ENCODE data around the gene RYR2. TPM values are rescaled to one million over a fixed set of nuclear protein-coding genes. Genes with fewer than 3 reads are reported as not detected.

The RYR2 gene
- total RNA-seq, 1 experiment from 2014 or later: 3.4 TPM

- no peaks in the 10 kb centered on the region for H3K9me3 Mint-ChIP-seq
- TF ChIP-seq, protein P1, sequence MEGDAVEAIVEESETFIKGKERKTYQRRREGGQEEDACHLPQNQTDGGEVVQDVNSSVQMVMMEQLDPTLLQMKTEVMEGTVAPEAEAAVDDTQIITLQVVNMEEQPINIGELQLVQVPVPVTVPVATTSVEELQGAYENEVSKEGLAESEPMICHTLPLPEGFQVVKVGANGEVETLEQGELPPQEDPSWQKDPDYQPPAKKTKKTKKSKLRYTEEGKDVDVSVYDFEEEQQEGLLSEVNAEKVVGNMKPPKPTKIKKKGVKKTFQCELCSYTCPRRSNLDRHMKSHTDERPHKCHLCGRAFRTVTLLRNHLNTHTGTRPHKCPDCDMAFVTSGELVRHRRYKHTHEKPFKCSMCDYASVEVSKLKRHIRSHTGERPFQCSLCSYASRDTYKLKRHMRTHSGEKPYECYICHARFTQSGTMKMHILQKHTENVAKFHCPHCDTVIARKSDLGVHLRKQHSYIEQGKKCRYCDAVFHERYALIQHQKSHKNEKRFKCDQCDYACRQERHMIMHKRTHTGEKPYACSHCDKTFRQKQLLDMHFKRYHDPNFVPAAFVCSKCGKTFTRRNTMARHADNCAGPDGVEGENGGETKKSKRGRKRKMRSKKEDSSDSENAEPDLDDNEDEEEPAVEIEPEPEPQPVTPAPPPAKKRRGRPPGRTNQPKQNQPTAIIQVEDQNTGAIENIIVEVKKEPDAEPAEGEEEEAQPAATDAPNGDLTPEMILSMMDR (conservative IDR thresholded peaks at IDR 0.05): no peak
- H3K79me1 ChIP-seq (ENCODE audit: insufficient read depth, low read depth, low read length, poor library complexity, severe bottlenecking): no peaks in the 10 kb centered on the region
Observed at GRCh38 chr1:237384213-237384612, 342.2 kb downstream of the RYR2 start.

More at GRCh38 chr1:237384213-237384612, 342.2 kb downstream of the RYR2 start:
- no peaks in the 10 kb centered on the region for H3K79me2 ChIP-seq (ENCODE audit: insufficient read depth, low read length)
- Mint-ChIP-seq H3K4me3 (no peak overlapping the region), H3K27ac (peak overlapping the region in 1 of 3 experiments; percentile 3; a peak in 1 of 7 replicates), H3K4me1 (peaks cover 3% of the 10 kb centered on the region in 2 experiments; a peak in 2 of 4 replicates), H3K36me3 (ENCODE audit: insufficient read depth in 1 of 3, low read depth in 3 of 3) (no peaks in the 10 kb centered on the region), H3K27me3 (ENCODE audit: low read depth) (no peaks in the 10 kb centered on the region)
- no peaks in the 10 kb centered on the region for H3K4me1 ChIP-seq (ENCODE audit: insufficient read depth, low read length)
- no peaks in the 10 kb centered on the region for H3K9me3 ChIP-seq (ENCODE audit: control insufficient read depth, low read depth, low read length)
- H2AK5ac ChIP-seq (ENCODE audit: insufficient read length, low read length): no peak overlapping the region
- no peaks in the 10 kb centered on the region for H3K27me3 ChIP-seq (ENCODE audit: insufficient read depth, low read length)
- no peak overlapping the region for H3K18ac ChIP-seq (ENCODE audit: insufficient read length, low read depth, low read length)
- H2AFZ ChIP-seq (ENCODE audit: low read length): no peak overlapping the region
- H3K14ac ChIP-seq (ENCODE audit: insufficient read depth, low read length): no peak overlapping the region
- H3K23ac ChIP-seq (ENCODE audit: insufficient read length, low read depth, low read length): no peak overlapping the region
- H3K4ac ChIP-seq (ENCODE audit: low read depth, low read length): no peak overlapping the region
- peak overlapping the region; percentile 15 for H2BK12ac ChIP-seq (ENCODE audit: insufficient read length, low read depth, low read length)
- H4K5ac ChIP-seq (ENCODE audit: insufficient read length, low read depth, low read length): no peak overlapping the region
- no peak overlapping the region for H4K91ac ChIP-seq (ENCODE audit: insufficient read length, low read depth, low read length)
- no peak overlapping the region for H3K27ac ChIP-seq (ENCODE audit: insufficient read length, low read depth, low read length)
- no peak overlapping the region for H3T11ph ChIP-seq (ENCODE audit: low read length)
- no CpG with 5 or more reads among the region's 6 CpGs for WGBS (ENCODE audit: extremely low coverage, insufficient read length, low lambda C conversion rate)
- no peak overlapping the region for H3K56ac ChIP-seq (ENCODE audit: insufficient read length, low read depth, low read length)
- H2BK20ac ChIP-seq (ENCODE audit: low read depth, low read length, poor library complexity, severe bottlenecking): no peak overlapping the region
- H3K9ac ChIP-seq (ENCODE audit: extremely low read depth, insufficient read length, low read length): no peak overlapping the region
- no peak overlapping the region for H2BK120ac ChIP-seq (ENCODE audit: low read depth, low read length, poor library complexity, severe bottlenecking)
- H4K20me1 ChIP-seq (ENCODE audit: control insufficient read depth, insufficient read depth, insufficient read length): no peaks in the 10 kb centered on the region
- no peak overlapping the region for H4K8ac ChIP-seq (replicated peaks; ENCODE audit: insufficient read length, low read depth, low read length)
- H2BK15ac ChIP-seq (ENCODE audit: low read depth, low read length): no peak overlapping the region
- H2BK5ac ChIP-seq (ENCODE audit: insufficient read length, low read length): no peak overlapping the region
- DNase-seq: no peak
- H3K4me2 ChIP-seq (ENCODE audit: insufficient read depth, insufficient read length, low read length): no peak overlapping the region
- no peaks in the 10 kb centered on the region for H3K23me2 ChIP-seq (ENCODE audit: insufficient read length, low read depth, low read length, poor library complexity, severe bottlenecking)
